Activated CD8-positive, alpha-beta memory T cell treated with anti-CD3 and anti-CD28 coated beads, Interleukin-2, amount 50 U/mL, for 1 hour (primary cell): ENCODE results near the gene WFDC1.

Experiments used
- DNase-seq: peaks from one replicate; pipeline ENCODE4 v3.0.0-alpha.2; 2020; ENCODE audit errors: extremely low read depth

The WFDC1 gene

DNA sequence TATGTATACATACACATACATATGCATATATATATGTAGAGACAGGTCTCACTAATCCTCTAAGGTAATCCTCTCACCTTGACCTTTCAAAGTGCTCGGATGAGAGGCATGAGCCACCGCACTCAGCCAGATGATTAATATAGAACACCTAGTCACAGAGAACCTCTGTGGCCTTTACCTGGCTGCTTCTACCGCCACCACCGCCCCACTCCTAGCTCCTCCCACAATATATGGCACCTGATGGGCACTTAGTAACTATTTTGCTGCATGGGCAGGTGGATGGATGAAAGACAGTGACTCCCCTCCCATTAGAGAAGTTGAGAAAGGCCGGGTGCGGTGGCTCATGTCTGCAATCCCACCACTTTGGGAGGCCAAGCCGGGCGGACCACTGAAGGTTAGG is 57.0 kb downstream of the WFDC1 start:
- no peak for DNase-seq

DNA sequence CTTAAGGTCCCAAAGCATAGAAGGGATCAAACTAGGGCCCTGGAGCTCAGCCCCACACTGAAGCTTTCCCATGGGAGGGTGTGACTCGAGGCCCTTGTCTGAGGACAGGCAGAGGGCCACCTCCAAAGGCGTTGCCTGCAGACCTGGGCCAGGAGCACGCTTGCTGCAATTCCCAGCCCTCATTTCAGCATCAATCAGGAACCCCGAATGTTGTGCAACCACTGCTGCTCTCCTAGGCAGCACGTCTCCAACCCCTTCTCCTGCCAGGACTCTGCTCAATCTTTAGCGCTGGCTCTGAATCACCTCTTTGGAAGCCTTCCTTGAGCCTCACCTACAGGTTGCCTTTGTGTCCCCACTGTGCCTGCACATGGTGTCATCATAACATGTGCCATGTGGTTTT is 59.6 kb downstream of the WFDC1 start:
- no peak for DNase-seq

GRCh38 chr16:84355149-84355548 is 60.5 kb downstream of the WFDC1 start:
- DNase-seq: no peak

- no peak for DNase-seq
Measured at GRCh38 chr16:84356176-84356575, 61.5 kb downstream of the WFDC1 start.

DNA sequence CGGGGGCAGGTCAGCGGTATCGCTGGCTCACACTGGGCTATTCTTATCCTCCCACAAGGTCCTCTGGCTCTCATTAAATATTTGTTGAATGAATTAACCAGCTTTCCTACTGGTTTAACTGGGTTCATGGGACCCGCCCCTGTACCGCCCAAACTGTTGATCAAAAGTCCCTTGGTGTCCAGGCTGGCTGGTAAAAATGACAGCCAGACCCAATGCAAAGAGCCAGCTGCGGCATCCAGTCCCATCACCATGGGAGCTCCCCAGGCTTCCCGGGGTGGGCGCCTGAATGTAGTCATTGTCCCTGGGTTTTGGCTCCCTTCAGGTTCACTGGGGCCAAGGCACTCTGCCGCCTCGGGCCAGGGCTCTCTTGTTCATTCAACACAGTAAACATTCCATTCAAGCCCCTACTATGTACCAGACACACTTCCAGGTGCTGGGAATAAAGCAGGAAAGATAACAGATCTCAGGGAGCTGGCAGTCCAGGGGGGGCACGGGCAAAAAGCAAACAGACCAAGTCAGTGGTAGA is 62.0 kb downstream of the WFDC1 start:
- DNase-seq: no peak

- no peak for DNase-seq
Measured at GRCh38 chr16:84357191-84357651, 62.5 kb downstream of the WFDC1 start.

GRCh38 chr16:84358601-84359295 is 64.1 kb downstream of the WFDC1 start:
- no peak for DNase-seq

DNA sequence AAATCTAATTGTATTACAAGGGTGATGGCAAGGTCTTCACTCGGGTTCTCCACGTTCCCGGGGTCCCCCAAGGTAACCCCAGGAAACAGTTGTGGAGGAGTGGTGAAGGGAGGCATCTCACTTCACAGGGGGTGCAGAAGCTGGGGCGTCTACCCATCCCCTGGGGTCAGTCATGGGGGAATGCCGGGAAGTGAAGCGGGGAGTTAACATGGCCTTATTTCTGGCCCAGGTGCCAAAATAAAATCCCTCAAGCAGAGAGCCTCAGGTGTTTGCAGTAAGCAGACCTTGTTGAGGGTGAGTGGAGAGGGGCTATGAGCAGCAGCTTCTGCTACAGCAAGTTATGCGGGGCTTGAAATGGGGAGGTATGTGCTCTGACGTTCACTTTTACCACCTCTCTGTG is 64.6 kb downstream of the WFDC1 start:
- no peak for DNase-seq

DNA sequence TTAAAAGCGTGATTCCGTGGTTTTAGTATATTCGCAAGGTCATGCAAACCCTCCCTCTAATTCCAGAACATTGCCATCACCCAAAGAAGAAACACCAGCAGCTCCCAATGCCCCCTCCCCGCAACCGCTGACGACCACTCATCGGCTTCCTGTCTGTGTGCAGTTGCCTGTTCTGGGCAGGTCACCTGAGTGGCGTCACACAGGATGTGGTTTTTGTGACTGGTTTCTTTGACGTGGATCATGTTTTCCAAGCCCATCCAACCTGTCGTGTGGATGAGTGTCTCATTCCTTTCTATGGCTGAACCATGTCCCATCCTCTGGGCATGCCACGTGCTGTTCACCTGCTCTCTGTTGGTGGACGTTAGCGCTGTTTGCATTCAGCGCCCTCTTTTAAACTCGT is 65.5 kb downstream of the WFDC1 start:
- no peak for DNase-seq

DNA sequence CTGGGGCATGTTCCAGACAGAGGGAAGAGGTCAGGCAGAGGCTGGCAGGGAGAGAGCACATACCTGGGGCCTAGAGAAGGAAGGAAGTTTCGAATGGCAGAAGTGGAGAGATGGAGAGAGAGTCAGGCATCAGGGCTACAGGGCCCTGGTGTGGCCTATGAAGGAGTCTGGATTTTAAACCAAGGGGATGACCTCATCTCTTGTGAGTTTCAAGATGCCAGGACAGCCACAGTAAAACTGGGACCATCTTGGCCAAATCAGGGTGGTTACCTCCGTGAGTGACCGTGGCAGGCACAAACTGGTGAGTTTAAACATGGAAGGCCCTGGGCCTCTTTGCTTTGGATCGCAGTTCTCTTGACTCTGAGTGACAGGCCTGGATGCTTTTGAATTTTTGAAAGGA is 66.1 kb downstream of the WFDC1 start:
- DNase-seq: no peak

DNA sequence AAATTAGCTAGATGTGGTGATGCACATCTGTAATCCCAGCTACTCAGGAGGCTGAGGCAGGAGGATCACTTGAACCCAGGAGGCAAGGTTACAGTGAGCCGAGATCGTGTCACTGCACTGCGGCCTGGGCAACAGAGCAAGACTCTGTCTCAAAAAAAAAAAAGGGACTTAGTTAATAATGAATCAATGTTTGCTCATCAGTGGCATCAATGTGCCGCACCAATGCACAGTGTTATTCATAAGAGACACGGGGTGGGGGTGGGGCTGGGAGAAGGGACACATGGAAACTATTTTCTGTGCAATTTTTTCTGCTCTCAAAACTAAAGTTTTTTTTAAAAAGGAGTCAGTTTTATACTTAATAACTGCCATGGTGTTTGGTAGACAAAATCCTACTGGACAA is 66.9 kb downstream of the WFDC1 start:
- no peak for DNase-seq

- DNase-seq: no peak
Measured at GRCh38 chr16:84362471-84362941, 67.8 kb downstream of the WFDC1 start.

- no peak for DNase-seq
Measured at GRCh38 chr16:84366208-84366607, 71.5 kb downstream of the WFDC1 start.

- no peak for DNase-seq
Measured at GRCh38 chr16:84367297-84367680, 72.6 kb downstream of the WFDC1 start.

DNA sequence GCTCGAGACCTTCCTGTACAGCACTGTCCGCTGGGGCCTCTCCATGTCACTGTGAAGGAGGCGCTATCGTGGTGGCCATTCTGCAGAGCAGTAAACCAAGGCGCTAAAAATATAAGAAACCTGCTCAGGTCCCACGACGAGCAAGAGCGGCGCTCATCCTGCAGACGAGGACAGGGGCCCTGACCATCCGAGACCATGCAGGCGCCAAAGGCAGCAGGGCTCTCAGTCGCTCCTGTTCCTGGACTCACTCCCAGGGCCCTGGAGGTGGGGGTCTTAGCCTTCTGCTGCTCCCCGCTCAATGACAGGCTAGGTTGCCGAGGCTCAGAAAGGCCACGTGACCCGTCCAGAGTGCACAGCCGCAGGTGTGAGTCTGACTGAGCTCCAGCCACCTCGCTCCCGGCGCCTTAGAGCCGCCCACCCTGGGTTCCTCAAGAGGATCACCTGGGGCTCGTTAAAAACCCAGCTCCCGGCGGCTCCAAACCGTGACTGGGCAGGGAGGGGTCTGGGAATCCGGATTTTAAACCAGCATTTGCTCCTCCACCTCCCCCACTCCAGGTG is 73.2 kb downstream of the WFDC1 start:
- DNase-seq: no peak

GRCh38 chr16:84368308-84368996 is 73.8 kb downstream of the WFDC1 start, which contains the start of gene ATP2C2:
Gene ATP2C2, plus strand, starts transcription at chr16:84368538. Its CDS starts 78 bp downstream, at chr16:84368616.
- no peak for DNase-seq

DNA sequence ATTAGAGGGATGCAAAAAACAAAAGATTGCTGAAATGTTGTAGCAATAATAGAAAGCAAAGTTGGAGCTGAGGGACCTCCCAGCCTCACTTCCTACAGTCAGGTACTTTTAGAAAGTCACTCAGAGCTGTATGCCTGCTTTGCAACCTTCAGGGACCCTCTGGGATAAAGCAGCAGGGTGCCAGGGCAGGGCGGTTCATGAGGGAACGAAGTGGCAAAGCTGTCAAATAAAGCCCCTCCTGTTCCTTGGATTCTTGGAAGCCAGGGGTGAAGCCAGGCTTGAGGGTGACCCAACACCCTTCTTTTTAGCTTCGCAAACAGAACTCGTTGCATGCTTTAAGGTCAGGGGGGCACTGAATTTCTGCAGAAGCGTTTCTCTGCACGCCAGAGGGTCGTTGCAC is 74.4 kb downstream of the WFDC1 start:
- no peak for DNase-seq

DNA sequence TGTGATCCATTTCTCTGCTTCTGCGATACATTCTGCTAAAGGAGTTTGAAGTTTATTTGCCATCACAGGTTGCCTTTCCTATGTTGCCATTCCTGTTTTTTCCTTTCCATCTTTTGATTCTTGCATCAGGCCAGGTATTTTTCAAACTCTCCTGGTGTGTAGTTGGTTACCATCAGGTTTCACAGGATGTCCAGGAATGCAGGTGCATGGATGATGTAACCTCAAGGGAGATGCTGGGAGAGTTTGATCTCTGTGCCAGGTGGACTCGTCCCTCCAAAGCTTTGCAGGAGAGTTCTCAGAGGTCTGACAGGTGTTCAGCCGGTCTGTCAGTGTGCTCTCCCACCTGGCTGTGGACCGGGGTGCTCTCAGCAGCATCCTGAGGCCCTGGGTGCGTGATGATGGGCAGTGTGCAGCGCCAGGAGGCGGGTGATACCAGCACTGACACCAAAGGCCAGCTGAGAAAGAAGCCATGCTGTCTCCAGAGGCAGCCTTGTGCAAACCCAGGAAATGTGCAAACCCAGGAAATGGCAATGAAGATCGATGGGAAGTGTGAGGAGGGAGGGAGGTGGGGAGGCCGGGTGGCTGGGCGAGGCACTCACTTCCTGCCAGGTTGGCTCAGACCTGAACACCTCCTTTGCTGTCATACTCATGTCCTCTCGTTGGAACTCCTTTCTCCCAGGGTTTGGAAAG is 75.4 kb downstream of the WFDC1 start:
- no peak for DNase-seq

DNA sequence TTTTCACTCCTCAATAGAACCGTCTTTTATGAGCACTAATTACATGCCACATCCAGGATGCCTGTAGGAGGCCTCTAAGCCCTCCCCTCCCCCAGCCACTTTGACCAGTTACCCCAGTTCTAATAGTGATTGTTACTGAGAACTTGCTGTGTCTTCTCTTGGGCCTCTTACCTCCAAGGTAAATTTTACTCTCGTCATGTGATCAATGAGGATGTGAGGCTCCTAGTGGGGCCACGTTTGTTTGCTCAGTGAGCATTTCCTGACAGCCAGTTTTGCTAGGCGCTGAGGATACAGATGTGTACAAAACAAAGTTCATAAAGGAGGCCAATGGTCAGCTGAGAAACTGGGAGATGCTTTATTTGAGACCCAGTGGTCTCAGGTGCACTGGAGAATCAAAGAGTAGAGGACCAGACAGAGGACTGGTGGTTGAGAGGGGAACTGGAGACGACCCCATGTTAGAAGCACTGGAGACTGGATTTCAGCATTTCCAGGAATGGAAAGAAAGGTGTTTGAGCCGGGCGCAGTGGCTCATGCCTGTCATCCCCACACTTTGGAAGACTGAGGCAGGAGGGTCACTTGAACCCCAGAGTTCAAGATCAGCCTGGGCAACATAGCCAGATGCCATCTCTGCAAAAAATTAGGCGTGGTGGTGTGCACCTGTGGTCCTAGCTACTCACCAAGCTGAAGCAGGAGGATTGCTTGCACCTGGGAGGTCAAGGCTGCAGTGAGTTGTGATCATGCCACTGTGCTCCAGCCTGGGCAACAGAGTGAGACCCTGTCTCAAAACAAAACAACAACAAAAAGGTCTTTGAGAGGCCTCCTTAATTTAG is 76.3 kb downstream of the WFDC1 start:
- no peak for DNase-seq

GRCh38 chr16:84371553-84371865 is 76.8 kb downstream of the WFDC1 start:
- no peak for DNase-seq

DNA sequence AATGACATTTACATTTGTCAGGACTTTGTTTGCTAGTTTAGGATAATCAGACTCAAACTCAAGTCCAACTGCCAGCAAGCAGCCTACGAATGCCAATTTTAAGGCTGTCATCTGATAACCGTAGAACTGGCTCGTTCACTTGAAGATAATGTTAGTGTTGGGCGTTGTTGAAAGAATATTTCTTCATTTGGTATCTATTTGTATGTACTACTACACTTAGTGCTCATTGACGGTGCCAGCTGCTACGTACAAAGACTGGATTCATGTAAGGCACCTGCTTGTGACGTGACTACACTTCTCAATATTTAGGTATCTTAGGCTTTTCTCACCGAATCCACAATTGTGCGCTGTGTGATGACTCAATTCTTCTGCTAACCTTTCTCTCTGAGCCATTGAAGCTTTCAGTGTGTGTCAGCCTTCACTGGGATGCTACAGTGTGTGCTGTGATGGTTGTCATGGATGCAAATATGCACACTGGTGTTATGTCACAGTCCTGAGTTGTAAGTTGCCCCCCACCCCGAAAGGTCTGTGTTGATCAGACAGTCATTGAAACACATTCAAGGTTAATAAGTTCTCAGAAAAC is 79.3 kb downstream of the WFDC1 start:
- no peak for DNase-seq
